Tibial nerve (tissue), 4 donors: ENCODE results near the gene CIBAR2. TPM values are rescaled to one million over a fixed set of nuclear protein-coding genes. Genes with fewer than 3 reads are reported as not detected.

Experiments used
- DNase-seq, 2 donors: peaks; one replicate each; pipeline ENCODE4 v3.0.0-alpha.2; 2019; ENCODE audit warnings: low spot score in 2 of 2
- H3K27ac ChIP-seq, 4 donors: fragments of 200-600 bp; sonication (generic) in 3 of 4; one replicate each; pipeline ENCODE4 v1.5.1; 2017 to 2019; ENCODE audit warnings: mild to moderate bottlenecking in 1 of 4
- H3K27me3 ChIP-seq, 2 donors: fragments of 200-600 bp; sonication (generic) in 1 of 2; one replicate each; pipeline versions ENCODE4 v1.5.1 to v1.6.0; 2017 to 2019
- H3K36me3 ChIP-seq, 3 donors: fragments of 200-600 bp; sonication (generic); one replicate each; pipeline ENCODE4 v1.5.1; 2018 to 2019
- H3K4me1 ChIP-seq, 4 donors: fragments of 200-600 bp; sonication (generic) in 3 of 4; one replicate each; pipeline ENCODE4 v1.5.1; 2017 to 2019
- H3K4me3 ChIP-seq, 4 donors: fragments of 200-600 bp; sonication (generic) in 3 of 4; one replicate each; pipeline ENCODE4 v1.5.1; 2017 to 2019; ENCODE audit warnings: mild to moderate bottlenecking in 1 of 4, moderate library complexity in 1 of 4
- H3K9me3 ChIP-seq, 4 donors: fragments of 200-600 bp; sonication (generic) in 3 of 4; one replicate each; pipeline ENCODE4 v1.5.1; 2017 to 2019
- EP300 ChIP-seq, 2 donors: sonication (generic); formaldehyde crosslinking; IDR thresholded peaks; one replicate each; pipeline ENCODE4 v1.6.1; 2017; ENCODE audit warnings: antibody characterized with exemption in 2 of 2, mild to moderate bottlenecking in 1 of 2
- POLR2A ChIP-seq, 2 donors: fragments of 450-650 bp; IDR thresholded peaks; one replicate each; pipeline ENCODE4 v1.6.1; 2017; ENCODE audit warnings: antibody characterized with exemption in 2 of 2, mild to moderate bottlenecking in 2 of 2, moderate library complexity in 2 of 2
- WGBS, 2 donors: methylation state at CpG; one replicate each; pipeline ENCODE4 v1.1.5; 2018; 5-methylcytosine and 5-hydroxymethylcytosine counted together
- total RNA-seq, 4 donors: library from RNA; depleted of rRNA; stranded (reverse); fragments of >200 nt; gene quantifications; one replicate each; pipeline ENCODE4 v1.1.0, GENCODE V29; 2016
- TF ChIP-seq, protein P1 (sequence below), 5 experiments: fragments of 200-600 bp in 3 of 5; fragments of 450-650 bp in 2 of 5; sonication (generic) in 3 of 5; IDR thresholded peaks; one replicate each; pipeline ENCODE4 v1.5.1; 2016 to 2019; ENCODE audit warnings: antibody characterized with exemption in 5 of 5, mild to moderate bottlenecking in 3 of 5, moderate library complexity in 2 of 5

Gene CIBAR2
- total RNA-seq, 4 donors from 2014 or later, result not detected

DNA sequence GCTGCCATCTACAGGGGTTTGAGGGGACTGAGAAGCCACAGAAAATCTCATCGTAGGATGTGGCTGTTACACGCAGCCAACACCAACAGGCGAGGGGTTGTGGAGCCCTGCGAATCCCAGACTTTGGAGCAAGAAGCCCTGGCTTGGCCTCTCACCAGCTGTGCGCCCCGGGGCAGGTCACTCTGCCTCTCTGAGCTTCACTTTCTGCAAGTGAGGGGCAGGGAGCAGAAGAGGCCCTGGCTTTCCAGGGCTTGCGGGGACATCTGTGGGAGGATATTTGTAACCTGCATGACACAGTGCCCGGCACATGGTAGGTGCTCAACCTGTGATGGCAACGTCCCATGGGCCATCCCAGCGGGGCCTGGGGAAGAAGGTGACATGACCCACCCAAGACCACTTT lies 32.9 kb upstream of the CIBAR2 start:
- TF ChIP-seq POLR2A (IDR thresholded peaks at IDR 0.05) (no peak), EP300 (IDR thresholded peaks at IDR 0.05) (no peak)
- TF ChIP-seq, protein P1, sequence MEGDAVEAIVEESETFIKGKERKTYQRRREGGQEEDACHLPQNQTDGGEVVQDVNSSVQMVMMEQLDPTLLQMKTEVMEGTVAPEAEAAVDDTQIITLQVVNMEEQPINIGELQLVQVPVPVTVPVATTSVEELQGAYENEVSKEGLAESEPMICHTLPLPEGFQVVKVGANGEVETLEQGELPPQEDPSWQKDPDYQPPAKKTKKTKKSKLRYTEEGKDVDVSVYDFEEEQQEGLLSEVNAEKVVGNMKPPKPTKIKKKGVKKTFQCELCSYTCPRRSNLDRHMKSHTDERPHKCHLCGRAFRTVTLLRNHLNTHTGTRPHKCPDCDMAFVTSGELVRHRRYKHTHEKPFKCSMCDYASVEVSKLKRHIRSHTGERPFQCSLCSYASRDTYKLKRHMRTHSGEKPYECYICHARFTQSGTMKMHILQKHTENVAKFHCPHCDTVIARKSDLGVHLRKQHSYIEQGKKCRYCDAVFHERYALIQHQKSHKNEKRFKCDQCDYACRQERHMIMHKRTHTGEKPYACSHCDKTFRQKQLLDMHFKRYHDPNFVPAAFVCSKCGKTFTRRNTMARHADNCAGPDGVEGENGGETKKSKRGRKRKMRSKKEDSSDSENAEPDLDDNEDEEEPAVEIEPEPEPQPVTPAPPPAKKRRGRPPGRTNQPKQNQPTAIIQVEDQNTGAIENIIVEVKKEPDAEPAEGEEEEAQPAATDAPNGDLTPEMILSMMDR (IDR thresholded peaks at IDR 0.05), result no peak
- Histone ChIP-seq H3K36me3 (no peaks in the 10 kb centered on the region), H3K9me3 (no peaks in the 10 kb centered on the region), H3K4me3 (no peak overlapping the region), H3K27ac (no peak overlapping the region), H3K27me3 (no peaks in the 10 kb centered on the region), H3K4me1 (peaks cover 0 to 43% (median 2%) of the 10 kb centered on the region in 4 donors)
- DNase-seq, result no peak
- 96 to 98% methylated on average over 8 to 10 of the region's 10 CpGs for WGBS, 2 donors

DNA sequence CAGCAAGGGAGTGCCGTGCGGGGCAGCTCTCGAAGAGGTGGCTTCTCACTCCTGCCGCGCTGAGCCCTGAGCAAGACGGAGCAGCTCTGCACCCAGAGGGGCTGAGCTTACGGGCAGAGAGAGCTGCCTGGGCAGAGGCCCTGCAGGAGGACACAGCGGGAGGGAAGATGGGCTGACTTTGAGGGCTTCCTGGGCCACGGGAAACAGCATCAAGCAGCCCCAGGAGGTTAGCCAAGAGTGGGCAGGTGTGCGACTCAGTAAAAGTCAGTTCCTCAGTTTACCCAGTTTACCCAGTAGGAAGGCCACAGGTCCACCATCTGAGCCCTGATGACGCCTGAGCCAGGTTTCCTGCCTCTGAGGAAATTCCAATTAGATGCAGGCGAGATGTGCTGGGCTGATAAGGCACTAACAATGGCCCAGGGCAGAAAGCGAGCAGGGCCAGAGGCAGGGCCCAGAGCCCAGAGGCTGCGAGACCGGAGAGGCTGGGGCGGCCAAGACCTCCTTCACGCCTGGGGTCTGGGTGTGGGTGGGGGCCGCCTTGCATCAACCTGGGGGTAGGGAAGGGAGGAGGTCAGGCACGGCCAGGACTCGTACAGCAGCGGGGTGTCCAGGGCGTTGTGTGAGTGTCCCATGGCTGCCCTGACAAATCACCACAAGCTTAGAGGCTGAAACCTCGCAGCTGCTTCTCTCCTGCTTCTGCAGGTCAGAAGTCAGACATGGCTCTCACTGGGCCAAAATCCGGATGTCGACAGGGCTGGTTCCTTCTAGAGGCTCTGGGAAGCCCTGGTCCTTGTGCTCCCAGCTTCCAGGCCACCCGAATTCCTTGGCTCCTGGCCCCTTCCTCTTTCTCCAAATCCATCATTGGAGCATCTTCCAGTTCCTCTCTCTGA lies 32.0 kb upstream of the CIBAR2 start:
- H3K27ac ChIP-seq, result no peak overlapping the region
- H3K4me3 ChIP-seq, result no peak overlapping the region
- H3K4me1 ChIP-seq, result peaks cover 0 to 36% (median 2%) of the 10 kb centered on the region in 4 donors
- TF ChIP-seq, protein P1 (IDR thresholded peaks at IDR 0.05), result no peak
- no peaks in the 10 kb centered on the region for H3K9me3 ChIP-seq
- no peaks in the 10 kb centered on the region for H3K36me3 ChIP-seq
- H3K27me3 ChIP-seq, result no peaks in the 10 kb centered on the region
- 84 to 88% methylated on average over 26 of the region's 26 CpGs for WGBS, 2 donors
- no peak for DNase-seq

DNA sequence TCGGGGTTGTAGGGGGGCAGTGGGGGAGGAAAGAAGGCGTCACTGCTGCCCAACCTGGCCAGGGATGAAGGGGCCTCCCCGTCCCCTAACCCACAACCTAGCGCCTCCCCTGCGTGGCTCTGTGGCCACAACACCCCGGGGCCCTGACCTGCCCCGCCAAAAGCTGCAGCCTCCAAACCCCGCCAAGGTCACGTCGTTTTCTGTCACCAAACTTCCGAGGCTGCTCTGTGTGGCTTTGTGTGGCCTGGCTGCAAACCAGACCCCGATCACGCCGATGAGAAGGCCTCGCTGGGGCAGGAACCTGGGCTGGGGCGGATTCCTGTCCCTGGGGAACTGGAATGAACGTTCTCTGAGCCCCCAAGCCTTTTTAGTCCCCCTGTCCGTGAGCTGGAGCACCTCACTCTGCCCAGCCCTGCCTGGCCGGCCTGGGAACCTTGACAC lies 30.5 kb upstream of the CIBAR2 start:
- H3K27ac ChIP-seq, result no peak overlapping the region
- H3K4me1 ChIP-seq, result peaks cover 0 to 35% (median 4%) of the 10 kb centered on the region in 4 donors
- no peaks in the 10 kb centered on the region for H3K9me3 ChIP-seq
- no peak overlapping the region for H3K4me3 ChIP-seq
- no peaks in the 10 kb centered on the region for H3K36me3 ChIP-seq
- H3K27me3 ChIP-seq, result no peaks in the 10 kb centered on the region
- TF ChIP-seq, protein P1 (IDR thresholded peaks at IDR 0.05), result no peak
- TF ChIP-seq POLR2A (IDR thresholded peaks at IDR 0.05), result no peak
- TF ChIP-seq EP300 (IDR thresholded peaks at IDR 0.05), result no peak
- DNase-seq, result no peak
- WGBS, 2 donors, result 64 to 74% methylated on average over 14 to 15 of the region's 19 CpGs

DNA sequence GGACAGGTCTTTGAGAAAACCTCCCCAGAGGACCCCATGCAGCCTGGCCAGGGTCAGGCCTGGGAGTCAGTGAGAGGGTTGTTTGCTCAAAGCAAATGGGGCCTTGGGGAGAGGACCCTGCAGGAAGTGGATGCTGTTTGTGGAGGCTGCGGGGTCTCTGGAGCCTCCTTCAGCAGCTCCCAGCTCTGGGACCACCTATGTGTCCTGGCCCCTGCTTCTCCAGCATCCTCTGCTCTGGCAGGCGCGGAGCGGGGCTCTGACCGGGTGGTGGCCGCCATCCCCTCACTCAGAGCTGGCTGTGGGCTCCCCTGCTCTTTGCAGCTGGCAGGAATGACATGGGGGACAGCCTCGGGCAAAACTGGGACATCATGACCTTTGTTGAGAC lies 29.8 kb upstream of the CIBAR2 start:
- Histone ChIP-seq H3K4me1 (peaks cover 0 to 37% (median 9%) of the 10 kb centered on the region in 4 donors), H3K4me3 (no peak overlapping the region), H3K9me3 (no peaks in the 10 kb centered on the region), H3K36me3 (no peaks in the 10 kb centered on the region), H3K27me3 (no peaks in the 10 kb centered on the region), H3K27ac (no peak overlapping the region)
- WGBS, 2 donors, result 76 to 82% methylated on average over 7 of the region's 7 CpGs
- DNase-seq, result no peak
- TF ChIP-seq, protein P1 (IDR thresholded peaks at IDR 0.05), result no peak

DNA sequence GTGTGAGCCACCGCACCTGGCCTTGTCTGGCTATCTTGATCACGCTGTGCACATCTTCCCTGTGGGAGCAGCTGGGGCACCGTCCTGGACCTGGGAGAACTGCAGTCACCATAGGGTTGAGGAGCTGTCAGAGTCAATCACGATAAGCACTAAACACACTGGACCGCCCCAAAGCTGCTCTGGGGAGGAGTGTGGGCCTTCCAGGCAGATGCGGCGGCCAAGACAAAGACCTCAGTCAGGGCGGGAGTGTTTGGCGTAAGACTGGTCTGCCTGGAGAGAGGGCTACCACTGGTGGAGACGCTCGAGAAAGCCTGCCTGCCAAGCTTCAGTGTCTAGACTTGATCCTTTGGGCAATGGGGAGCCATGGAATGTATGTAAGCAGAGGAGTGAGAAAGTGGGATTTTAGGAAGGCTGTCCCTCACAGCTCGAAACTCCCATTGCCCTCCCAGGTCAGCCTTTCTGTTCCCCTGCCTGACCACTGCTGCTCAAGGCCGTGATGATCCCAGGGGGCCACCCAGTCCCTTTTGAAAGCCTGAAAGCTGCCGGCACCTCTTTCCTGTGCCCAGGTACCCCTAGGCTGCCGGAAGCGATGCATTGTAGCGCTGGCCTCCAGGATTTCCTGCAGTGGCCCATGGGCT lies 29.3 kb upstream of the CIBAR2 start:
- Histone ChIP-seq H3K27me3 (no peaks in the 10 kb centered on the region), H3K27ac (no peak overlapping the region), H3K36me3 (no peaks in the 10 kb centered on the region), H3K4me1 (peaks cover 0 to 37% (median 13%) of the 10 kb centered on the region in 4 donors), H3K4me3 (no peak overlapping the region), H3K9me3 (no peaks in the 10 kb centered on the region)
- TF ChIP-seq, protein P1 (IDR thresholded peaks at IDR 0.05), result no peak
- TF ChIP-seq EP300 (IDR thresholded peaks at IDR 0.05) (no peak), POLR2A (IDR thresholded peaks at IDR 0.05) (no peak)
- 66 to 85% methylated on average over 17 of the region's 17 CpGs for WGBS, 2 donors
- no peak for DNase-seq
